HG03432 (cell line): ENCODE measurements around the gene SLC44A4.
"Not testable (repeated sequence)": the region's sequence is repeated elsewhere in the genome, so short reads cannot be mapped to it uniquely, and the experiment has no call there.

Experiments used
- ATAC-seq: cut with Tn5 transposase; IDR thresholded peaks from one replicate; pipeline ENCODE4 v1.9.1; 2021; ENCODE audit warnings: mild to moderate bottlenecking, moderate library complexity; ENCODE audit not compliant: unreplicated experiment

Gene SLC44A4

DNA sequence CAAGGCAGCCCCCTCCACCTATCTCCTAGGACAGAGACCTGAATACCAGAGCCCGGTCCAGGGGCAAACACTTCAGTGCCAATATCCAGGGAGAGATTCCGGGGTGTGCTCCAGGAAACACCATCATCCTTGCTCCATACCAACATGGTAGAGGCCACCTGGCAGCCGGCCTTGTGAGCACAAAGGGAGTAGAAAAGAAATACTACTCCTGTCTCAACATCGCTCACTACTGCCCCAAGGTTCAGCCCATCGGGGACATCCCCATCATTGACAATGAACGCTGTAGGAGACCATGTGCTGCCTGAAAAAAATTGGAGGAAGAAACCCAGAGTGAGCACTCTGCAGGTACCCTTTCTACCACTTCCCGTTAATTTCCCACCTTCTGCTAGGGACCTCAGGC is 17.6 kb downstream of the SLC44A4 start:
- ATAC-seq, result no peak

DNA sequence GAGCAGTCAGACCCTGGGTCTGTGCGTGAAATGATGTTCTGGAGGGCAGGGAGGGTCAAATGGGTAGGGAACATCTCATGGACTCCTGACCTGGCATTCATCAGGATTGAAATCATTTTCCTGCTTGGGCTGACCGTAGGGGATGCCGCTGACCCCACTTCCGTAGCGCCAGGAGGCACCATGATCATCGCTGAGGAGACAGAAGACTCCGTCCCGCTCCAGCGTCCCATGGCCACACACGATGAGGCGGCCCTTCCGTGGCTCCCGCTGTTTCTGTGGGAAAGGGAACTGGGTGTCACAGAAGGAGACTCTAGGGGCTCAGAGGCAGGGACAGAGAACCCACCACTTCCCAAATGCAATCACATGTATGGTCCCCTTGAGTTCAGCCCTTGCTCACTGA is 18.4 kb downstream of the SLC44A4 start:
- no peak for ATAC-seq

DNA sequence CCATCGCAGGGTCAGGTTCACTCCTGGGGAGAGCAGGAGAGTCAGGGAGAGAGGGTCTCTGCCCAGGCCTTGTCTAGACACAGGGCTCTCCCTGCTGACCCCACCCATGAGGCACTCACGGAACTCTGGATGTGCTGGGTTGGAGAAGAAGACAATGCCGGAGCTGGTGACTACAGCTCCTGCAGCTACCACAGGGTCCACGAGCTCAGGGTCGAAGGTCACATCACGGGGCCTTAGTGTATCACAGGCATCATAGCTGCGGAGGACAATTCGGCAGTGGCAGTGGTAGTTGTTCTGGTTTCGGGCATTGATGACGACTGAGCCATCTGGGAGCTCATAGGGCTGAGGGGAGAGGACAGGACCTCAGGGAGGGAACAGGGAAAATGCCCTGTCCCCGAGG is 18.9 kb downstream of the SLC44A4 start:
- ATAC-seq, result no peak

DNA sequence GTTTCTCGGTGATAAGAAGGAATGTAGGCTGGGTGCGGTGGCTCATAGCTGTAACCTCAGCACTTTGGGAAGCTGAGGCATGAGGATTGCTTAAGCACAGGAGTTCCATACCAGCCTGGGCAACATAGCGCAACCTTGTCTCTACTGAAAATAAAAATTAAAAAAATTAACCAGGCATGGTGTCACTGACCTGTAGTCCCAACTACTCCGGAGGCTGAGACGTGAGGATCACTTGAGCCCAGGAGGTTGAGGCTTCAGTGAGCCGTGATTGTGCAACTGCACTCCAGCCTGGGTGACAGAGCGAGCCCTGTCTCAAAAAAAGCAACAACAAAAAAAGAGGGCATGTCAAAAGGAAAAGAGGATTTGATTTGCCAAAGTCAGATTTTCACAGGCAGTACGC is 20.1 kb downstream of the SLC44A4 start:
- no peak for ATAC-seq

DNA sequence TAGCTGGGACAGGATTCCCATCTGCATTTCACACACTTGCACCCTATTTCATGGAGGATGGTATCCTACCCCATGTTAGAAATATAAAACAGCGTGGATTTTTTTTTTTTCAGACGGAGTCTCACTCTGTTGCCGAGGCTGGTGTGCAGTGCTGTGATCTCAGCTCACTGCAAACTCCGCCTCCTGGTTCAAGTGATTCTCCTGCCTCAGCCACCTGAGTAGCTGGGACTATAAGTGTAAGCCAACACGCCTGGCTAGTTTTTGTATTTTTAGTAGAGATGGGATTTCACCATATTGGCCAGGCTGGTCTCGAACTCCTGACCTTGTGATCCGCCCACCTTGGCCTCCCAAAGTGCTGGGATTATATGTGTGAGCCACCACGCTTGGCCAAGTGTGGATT is 21.0 kb downstream of the SLC44A4 start:
- ATAC-seq, result not testable (repeated sequence)

DNA sequence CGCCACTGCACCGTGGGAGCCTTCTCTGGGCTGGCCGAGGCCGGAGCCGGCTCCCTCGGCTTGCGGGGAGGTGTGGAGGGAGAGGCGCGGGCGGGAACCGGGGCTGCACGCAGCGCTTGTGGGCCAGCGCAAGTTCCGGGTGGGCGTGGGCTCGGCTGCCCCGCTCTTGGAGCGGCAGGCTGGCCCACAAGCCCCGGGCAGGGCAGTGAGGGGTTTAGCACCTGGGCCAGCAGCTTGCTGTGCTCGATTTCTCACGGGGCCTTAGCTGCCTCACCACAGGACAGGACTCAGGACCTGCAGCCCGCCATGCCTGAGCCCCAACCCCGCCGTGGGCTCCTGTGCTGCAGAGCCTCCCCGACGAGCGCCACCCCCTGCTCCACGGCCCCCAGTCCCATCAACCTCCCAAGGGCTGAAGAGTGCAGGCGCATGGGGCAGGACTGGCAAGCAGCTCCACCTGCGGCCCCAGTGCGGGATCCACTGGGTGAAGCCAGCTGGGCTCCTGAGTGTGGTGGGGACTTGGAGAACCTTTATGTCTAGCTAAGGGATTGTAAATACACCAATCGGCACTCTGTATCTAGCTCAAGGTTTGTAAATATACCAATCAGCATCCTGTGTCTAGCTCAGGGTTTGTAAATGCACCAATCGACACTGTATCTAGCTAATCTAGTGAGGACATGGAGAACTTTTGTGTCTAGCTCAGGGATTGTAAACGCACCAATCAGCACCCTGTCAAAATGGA is 26.6 kb downstream of the SLC44A4 start:
- not testable (repeated sequence) for ATAC-seq

DNA sequence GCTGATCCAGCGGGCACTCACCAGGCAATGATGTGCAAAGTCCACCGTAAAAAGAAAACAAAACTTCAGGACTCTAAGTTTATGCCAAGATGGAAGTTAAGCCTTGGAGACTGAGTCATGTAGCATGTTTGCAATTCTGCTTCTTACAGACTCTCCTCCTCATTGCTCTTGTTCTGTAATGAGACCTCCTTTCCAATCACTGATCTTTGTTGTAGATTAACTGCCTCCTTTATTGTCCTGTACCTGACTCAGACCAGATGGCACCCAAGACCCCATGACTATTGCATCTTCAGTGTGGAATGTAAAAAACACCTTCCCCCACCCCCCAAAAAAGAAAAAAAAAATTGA is 27.3 kb downstream of the SLC44A4 start:
- no peak for ATAC-seq

DNA sequence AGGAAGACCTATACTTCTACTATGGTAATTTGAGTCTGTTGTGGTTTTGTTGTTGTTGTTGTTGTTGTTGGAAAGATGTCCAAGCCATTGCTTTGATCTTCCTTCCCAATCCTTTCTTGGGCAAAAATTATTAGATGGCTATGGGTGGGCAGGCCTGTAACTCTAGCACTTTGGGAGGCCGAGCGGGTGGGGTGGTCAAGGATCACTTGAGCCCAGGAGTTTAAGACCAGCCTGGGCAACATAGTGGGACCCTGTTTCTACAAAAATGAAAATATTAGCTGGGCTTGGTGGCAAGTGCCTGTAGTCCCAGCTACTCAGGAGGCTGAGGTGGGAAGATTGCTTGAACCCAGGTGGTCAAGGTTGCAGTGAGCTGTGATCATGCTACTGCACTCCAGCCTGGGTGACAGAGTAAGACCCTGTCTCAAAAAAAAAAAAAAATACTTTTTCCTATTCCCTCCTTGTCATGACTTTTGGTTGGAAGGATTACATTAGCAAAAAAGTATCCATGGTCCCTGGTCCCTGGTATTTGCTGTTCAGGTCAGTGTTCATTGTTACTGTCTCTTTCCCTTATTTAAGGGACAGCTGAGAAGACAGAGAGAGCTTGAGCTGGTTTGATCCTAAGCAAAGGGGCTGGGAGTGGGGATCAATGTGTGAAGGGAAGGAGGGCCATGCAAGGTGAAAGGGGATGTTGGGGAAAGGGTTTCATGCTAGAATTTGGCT is 27.9 kb downstream of the SLC44A4 start:
- no peak for ATAC-seq

DNA sequence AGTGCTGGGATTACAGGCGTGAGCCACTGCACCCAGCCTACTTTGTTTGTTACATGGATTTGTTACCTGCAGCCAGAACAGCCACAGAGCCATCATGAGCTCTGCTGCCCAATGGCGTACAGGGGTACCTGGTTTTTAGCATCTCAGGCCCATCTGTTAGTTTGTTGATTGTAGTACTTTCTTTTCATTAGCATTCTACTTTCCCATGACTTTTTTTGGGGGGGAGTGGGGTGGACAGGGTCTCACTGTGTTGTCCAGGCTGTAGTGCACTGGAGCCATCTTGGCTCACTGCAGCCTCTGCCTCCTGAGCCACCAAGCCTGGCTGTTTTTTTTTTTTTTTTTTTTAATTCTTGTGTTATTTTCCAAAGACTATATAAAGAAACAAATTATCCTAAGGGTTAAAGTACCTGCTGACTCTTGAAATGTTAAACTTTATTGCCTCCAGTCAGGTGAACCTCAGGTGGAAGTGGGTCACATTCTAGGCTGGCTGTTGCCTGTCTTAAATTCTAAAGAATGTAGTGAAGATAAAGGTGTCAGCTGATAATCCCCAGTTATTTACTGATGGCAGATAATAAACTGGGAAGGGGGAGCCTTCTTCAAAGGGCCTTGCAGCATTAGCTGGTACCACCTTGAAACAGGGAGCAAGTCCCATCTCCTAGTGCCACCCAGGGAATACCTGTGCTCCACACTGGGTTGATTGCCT is 31.4 kb downstream of the SLC44A4 start:
- ATAC-seq, result no peak

DNA sequence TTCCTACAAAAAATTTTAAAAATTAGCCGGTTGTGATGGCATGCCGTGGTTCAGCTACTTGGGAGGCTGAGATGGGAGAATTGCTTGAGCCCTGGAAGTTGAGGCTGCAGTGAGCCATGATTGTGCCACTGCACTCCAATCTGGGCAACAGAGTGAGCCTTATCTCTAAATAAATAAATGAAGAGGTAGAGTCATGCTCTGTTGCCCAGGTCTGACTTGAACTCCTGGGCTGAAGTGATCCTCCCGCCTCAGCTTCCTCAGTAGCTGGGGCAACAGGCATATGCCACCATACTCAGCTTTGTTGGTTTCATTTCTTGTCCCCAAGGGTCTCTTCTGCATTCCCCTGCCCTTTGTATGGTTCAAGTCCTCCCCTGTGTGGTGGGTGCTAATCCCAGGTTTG is 34.3 kb downstream of the SLC44A4 start:
- no peak for ATAC-seq

DNA sequence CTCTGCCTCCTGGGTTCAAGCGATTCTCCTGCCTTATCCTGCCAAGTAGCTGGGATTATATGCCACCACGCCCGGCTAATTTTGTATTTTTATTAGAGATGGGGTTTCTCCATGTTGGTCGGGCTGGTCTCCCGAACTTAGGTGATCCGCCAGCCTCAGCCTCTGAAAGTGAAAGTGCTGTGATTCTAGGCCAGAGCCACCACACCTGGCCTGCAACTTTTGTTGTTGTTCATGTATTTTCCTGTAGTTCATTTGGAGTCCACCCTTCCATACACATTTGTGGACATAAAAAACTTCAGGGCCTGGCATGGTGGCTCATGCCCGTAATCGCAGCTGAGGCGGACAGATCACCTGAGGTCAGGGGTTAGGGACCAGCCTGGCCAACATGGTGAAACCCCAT is 36.7 kb downstream of the SLC44A4 start:
- no peak for ATAC-seq

DNA sequence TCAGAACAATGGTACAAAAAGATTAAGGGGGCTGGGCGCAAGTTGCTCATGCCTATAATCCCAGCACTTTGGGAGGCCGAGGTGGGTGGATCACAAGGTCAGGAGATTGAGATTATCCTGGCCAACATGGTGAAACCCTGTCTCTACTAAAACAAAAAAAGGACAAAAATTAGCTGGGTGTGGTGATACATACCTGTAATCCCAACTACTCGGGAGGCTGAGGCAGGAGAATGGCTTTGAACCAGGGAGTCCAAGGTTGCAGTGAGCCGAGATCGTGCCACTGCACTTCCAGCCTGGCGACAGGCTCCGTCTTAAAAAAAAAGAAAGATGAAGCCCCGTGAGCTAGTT is 39.0 kb downstream of the SLC44A4 start:
- ATAC-seq, result not testable (repeated sequence)

DNA sequence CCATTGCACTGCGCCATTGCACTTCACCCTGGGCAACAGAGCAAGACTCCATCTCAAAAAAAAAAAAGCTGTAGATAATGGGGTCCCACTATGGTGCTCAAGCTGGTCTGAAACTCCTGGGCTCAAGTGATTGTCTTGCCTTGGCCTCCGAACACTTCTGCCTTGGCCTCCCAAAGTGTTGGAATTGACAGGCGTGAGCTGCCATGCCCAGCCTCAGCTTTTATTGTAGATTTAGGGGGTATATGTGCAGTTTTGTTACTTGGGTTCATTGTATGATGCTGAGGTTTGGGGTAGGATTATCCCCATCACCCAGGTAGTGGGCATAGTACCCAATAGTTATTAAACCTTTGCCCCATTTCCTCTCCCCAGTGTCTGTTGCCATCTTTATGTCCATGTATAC is 39.8 kb downstream of the SLC44A4 start:
- ATAC-seq, result no peak

DNA sequence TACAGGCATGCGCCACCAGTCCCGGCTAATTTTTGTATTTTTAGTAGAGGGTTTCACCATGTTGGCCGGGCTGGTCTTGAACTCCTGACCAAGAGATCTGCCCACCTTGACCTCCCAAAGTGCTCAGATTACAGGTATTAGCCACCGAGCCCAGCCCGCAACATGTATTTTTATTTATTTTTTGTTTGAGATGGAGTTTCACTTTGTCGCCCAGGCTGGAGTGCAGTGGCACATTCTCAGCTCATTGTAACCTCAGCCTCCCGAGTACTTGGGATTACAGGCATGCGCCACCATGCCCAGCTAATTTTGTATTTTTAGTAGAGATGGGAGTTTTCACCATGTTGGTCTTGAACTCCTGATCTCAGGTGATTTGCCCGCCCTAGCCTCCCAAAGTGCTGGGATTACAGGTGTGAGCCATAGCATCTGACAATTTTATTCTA is 40.7 kb downstream of the SLC44A4 start:
- ATAC-seq, result not testable (repeated sequence)

DNA sequence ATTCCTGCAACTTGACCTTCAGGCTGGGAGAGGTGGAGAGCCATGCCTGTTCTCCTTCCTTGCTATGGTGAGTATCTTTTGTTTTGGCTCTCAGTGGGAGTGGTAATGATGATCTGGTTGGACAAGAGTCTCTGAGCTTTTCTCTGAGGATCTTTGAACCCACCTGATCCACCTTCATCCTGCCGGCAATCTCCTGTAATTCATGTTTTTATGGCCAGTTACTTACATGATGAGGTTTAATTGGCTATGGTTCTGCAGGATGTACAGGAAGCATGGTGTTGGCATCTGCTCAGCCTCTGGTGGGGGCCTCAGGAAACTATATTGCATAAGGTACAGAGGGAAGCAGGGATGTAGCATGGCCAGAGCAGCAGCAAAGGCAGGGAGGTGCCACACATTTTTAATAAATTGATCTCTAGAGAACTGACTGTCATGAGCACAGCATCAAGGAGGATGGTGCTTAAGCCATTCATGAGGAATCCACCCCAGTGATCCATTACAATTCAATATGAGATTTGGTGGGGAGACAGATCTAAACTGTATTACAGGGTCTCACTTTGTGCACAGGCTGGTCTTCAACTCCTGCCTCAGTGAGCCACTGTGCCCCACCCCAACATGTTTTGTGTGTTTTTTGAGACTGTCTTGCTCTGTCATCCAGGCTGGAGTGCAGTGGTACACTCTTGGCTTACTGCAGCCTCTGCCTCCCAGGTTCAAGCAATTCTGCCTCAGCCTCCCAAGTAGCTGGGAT is 41.3 kb downstream of the SLC44A4 start:
- ATAC-seq, result no peak

DNA sequence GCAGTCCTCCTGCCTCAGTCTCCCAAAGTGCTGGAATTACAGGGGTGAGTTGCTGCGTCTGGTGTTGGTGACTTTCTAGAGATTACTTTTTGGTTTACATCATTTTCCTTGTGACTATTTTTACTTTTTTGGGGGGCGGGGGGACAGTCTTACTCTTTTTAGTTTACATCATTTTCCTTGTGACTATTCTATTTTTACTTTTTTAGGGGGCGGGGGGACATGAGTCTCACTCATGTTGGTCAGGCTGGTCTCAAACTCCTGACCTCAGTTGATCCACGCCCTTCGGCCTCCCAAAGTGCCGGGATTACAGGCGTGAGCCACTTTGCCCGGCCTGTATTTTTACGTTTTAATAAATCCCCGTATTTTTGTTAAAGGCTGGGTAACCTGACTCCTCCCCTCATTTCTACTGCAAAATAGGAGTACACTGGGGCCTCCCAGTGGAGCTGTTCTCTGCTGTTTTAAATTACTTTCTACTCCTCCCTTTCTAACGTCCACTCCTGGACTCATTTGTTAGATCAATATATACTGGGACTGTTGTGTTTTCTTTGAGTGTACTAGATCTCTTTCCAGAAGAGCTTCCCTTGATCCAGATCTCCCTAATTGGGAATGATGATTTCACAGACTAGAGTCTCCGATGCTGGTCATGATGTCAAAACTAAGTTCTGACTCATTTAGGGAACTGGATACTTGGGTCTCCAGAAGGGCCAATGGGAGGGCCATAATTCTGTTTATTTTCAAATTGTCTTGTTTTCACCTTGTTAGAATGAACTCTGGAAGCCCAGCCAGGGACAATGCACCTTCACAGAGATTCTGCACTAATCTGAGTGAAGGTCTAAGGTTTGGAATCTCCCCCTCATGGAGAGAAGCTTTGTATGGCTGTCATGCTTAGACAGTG is 42.1 kb downstream of the SLC44A4 start:
- ATAC-seq, result no peak

DNA sequence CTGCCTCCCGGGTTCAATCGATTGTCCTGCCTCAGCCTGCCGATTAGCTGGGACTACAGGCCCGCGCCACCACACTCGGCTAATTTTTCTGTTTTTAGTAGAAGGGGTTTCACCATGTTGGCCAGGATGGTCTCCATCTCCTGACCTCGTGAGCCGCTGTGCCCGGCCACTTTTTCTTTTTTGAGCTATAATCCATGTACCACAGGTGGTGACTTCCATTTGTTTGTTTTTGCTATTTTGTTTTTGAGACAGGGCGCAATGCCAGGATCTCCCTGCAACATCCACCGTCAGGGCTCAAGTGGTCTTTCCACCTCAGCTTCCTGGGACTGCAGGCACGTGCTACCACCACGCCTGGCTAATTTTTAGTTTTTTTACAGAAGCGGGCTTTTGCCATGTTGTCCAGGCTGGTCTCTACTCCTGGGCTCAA is 42.7 kb downstream of the SLC44A4 start:
- ATAC-seq, result no peak

DNA sequence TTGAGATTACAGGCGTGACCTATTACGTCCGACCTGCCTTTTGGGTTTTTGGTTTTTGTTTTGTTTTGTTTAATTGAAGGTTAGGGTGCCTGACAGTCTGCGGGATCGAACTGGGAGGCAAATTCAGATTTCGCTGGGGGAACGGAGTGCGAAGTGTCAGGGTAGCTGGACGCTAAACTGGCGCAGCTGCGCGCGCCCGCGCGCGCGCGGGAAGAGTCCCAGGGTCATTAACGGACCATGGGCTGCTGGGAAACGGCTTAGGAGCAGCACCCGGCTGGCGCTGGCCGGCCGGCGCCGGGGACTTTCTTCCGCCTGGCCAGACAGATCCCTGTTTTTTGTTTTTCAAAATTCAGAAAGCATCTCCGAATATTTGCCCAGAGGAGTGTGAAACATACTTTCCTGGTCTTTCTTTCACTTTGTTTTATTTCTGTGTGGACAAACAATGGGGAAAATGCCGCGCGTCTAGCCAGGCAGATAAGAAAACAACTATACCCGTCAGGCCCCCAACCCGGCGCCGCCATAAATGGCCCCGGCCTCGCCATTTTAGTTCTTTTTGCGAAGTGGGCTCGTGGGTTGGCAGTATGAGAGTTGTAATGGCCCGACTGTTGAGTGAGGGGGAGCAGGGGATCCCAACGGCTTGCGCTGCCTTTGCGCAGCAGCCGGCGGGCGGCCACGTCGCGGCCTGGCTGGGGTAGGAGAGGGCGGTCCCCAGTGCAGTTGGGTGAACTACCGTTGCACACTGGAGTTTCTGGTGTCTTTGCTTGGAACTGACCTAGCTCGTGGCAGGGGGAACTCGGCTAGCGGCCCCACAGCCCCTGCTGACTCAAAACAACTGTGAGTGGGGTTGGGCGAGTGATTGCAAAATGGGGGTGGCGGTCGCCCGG is 44.2 kb downstream of the SLC44A4 start:
- peak; percentile 51 for ATAC-seq
